ENCODE results near the gene SLC1A7.

Gene SLC1A7

DNA sequence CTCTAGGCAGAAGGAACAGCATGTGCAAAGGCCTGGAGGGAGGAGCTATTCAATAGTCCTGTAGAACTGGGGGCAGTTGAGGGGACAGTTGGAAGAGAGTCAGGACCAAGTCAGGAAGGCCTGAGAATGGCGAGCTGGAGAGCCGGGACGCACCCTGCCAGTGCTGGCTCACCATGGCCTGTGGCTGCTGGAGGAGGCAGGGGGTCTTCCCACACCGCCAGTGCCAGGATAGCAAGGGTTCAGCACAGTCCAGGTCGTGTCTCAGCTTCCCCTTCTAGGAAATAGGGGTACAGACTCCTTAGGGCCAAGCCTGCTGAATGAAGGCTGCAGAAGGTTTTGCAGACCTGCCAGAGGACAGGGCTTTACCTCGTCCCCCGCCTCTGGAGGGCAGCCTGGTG is 73.2 kb downstream of the SLC1A7 start:
- no peak overlapping the region for H3K4me3 ChIP-seq (ENCODE audit: low read length)
- DNase-seq (ENCODE audit: low read depth) = no peak
- TF ChIP-seq, protein P1, sequence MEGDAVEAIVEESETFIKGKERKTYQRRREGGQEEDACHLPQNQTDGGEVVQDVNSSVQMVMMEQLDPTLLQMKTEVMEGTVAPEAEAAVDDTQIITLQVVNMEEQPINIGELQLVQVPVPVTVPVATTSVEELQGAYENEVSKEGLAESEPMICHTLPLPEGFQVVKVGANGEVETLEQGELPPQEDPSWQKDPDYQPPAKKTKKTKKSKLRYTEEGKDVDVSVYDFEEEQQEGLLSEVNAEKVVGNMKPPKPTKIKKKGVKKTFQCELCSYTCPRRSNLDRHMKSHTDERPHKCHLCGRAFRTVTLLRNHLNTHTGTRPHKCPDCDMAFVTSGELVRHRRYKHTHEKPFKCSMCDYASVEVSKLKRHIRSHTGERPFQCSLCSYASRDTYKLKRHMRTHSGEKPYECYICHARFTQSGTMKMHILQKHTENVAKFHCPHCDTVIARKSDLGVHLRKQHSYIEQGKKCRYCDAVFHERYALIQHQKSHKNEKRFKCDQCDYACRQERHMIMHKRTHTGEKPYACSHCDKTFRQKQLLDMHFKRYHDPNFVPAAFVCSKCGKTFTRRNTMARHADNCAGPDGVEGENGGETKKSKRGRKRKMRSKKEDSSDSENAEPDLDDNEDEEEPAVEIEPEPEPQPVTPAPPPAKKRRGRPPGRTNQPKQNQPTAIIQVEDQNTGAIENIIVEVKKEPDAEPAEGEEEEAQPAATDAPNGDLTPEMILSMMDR (IDR thresholded peaks at IDR 0.05; ENCODE audit: insufficient read depth, low read depth, low read length, missing control alignments) = no peak

DNA sequence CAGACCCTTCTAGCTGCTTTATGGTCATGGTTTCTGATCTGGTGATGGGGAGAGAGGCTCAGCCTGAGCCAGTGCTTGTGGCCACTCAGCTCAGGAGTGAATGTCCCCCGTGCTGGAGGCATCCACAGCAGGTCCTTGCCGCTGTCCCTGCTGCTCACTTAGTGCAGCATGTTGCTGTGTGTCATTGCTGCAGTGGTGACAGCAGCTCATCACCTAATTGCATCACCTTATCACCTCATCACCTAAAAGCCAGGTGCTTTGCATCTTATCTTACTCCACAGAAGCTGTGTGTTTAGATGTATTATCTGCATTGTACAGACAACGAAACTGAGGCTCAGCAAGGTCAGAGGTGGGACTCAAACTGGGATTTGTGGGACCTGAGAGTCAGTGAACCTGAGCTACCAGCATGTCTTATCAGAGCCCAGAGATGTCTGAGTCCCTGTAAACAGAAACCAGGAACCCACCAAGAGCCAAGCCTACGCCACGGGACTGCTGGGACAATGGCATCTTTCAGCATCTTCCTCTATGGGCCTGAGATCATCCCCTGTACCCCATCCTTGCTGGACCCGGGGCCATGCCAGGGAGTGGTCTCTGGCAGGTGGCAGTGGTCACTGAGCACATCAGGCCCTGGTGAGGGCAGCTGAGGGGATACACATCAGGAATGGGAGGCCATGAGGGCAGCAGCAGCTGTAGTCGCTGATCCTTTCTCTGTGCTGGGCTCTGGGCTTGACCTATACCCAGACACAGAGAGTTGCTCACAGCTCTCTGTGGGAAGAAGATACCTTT is 73.9 kb downstream of the SLC1A7 start:
- no peak for DNase-seq (ENCODE audit: low read depth)
- TF ChIP-seq, protein P1 (IDR thresholded peaks at IDR 0.05; ENCODE audit: insufficient read depth, low read depth, low read length, missing control alignments) = no peak
- H3K4me3 ChIP-seq (ENCODE audit: low read length) = no peak overlapping the region

DNA sequence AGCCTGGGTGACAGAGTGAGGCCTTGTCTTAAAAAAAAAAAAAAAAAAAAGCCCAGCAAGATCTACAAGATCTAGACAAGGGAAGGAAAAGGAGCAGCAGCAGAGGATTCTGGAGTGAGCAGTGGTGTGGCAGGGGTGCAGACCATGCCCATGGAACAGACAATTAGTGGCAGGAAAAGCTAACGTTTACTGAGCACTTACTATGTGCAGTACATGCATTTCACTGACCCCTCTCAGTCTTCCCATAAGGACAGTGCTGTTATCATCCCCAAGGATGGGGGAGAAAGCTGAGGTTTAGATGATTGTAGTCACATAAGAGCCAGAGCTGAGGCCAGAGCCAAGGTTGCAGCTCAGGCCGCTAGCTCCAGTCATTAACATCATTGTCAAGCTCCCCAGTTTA is 74.6 kb downstream of the SLC1A7 start:
- TF ChIP-seq, protein P1 (IDR thresholded peaks at IDR 0.05; ENCODE audit: insufficient read depth, low read depth, low read length, missing control alignments) = no peak
- DNase-seq (ENCODE audit: low read depth) = no peak
- H3K4me3 ChIP-seq (ENCODE audit: low read length) = no peak overlapping the region

DNA sequence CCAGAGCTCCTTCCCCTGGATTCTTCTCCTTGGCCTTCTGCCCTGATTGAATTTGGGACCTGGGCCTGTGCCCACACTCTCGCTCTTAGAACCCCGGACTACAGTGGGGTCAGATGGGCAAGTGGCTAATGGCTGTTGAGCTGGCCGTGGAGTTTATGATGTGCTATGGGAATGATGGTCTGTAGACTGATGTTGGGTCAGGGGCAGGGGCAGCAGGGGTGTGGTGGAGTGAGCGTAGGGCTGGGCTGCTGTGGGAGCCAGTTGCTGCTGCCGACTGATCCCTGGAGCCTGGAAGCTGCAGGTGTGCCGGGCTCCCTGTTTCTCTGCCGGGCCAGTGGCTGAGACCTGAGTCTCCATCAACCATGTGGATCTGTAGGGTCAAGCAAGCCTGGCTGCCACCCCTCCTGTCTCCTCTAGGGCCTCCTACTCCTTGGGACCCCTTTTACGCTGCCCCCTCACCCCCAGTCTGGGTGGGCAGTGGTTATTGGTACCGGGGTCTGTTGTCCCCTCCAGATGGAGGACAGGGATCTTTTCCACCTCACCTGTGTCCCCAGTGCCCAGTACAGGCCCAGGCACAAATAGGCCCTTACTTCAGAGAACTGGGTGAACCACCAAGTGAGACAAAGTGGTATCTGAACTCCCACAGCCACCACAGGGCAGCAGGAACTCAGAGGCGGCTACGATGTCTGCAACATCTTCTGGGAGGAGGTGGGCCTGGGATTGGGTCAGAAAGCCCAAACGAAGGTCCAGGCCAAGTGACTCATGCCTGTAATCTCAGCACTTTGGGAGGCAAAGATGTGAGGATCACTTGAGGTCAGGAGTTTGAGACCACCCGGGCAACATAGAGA is 75.3 kb downstream of the SLC1A7 start:
- H3K4me3 ChIP-seq (ENCODE audit: low read length) = no peak overlapping the region
- no peak for DNase-seq (ENCODE audit: low read depth)
- TF ChIP-seq, protein P1 (IDR thresholded peaks at IDR 0.05; ENCODE audit: insufficient read depth, low read depth, low read length, missing control alignments) = no peak

DNA sequence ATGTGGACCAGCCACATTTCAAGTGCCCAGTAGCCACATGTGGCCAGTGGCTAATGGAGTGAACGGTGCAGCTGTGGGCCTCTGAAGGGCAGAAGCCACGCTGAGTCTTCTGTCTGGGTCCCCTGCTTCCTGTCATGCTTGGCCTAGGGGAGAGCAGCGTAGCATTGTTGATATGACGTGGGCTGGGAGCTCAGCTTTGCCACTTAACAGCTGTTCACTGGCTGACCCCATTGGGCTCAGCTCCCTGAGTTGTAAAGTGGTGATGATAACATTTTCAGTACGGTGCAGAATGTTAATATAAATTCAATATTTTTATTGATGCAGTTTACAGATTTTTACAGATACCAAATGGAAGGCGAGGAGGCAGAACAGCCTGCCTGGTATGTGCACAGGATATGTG is 76.0 kb downstream of the SLC1A7 start:
- TF ChIP-seq, protein P1 (IDR thresholded peaks at IDR 0.05; ENCODE audit: insufficient read depth, low read depth, low read length, missing control alignments) = no peak
- H3K4me3 ChIP-seq (ENCODE audit: low read length) = no peak overlapping the region
- no peak for DNase-seq (ENCODE audit: low read depth)

DNA sequence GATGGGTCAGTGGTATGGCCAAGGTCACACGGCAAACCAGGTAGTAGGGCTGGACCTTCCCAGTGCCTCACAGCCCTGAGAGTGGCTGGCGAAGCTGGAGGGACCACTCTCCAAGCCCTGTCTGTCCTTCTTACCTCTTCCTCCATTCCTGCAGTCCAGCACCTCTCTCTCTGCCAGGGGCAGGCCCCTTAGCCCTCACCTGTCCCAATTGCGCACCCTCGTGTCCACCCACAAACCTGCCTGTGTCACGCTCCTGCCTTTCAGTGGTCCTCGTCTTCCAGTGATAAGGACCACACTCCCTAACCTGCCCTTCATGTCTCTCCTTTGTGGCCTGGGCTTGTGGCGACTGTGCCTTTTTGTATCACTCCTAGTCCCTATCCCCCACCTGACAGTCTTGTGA is 77.0 kb downstream of the SLC1A7 start:
- TF ChIP-seq, protein P1 (IDR thresholded peaks at IDR 0.05; ENCODE audit: insufficient read depth, low read depth, low read length, missing control alignments) = no peak
- no peak for DNase-seq (ENCODE audit: low read depth)
- no peak overlapping the region for H3K4me3 ChIP-seq (ENCODE audit: low read length)
